Measurements from ENCODE around the gene ISL1. TPM values are rescaled to one million over a fixed set of nuclear protein-coding genes. Genes with fewer than 3 reads are reported as not detected.

Gene ISL1
- total and polyA plus RNA-seq, 2 of the 13 experiments (the other 11 are each of a cell fraction or from before 2014, with no cell fraction given), result not detected

DNA sequence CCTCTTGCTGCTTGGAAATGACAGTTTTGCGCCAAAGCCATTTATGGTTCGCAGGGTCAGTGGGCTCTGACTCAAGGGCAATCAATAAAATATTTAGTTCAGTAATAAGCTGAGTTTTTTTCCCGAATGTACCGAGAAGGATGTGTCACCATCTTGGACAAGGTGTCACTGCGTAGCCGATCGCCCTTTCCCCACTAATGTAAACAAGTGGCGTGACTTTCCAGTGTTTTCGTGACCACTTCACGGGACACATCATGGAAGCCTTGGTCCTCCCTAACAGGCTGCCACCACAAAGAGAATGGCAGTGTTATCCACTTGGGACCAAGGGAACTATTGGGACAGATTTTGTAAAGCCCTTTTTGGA is 16.4 kb downstream of the ISL1 start:
- 71% methylated on average over 4 of the region's 10 CpGs for WGBS (ENCODE audit: low lambda C conversion rate)
- in situ Hi-C loops (cut with HindIII; ENCODE audit: extremely low pct_ligation_motif_present, low pct_unique_long_range_greater_than_20kb) (loop anchor here (25.0 kb wide), 2 partner anchors 613 to 1263 kb away; no protein-coding TSS in a partner anchor), intact Hi-C loops (cut with micrococcal nuclease; ENCODE audit: unreplicated experiment) (no loop called here)
- POLR2A ChIA-PET, result no interaction called here
- H4K20me1 ChIP-seq (ENCODE audit: insufficient read depth, low read length), result no peaks in the 10 kb centered on the region
- CTCF ChIA-PET (ENCODE audit: low intra/inter-chr PET ratio, low total read pairs), result no interaction called here
- no TSS peak for BruUV-seq (replicated peaks)
- H3K4me1 ChIP-seq (ENCODE audit: insufficient read depth, low read length), result no peaks in the 10 kb centered on the region
- TF ChIP-seq NKX3-1 (CRISPR knock-in tag; IDR thresholded peaks at IDR 0.05), result no peak
- TF ChIP-seq FOXK1 (CRISPR knock-in tag; IDR thresholded peaks at IDR 0.05; ENCODE audit: borderline replicate concordance, low read depth), result no peak
- TF ChIP-seq THYN1 (CRISPR knock-in tag; IDR thresholded peaks at IDR 0.05; ENCODE audit: borderline replicate concordance, low read depth), result no peak
- TF ChIP-seq POGZ (CRISPR knock-in tag; IDR thresholded peaks at IDR 0.05), result no peak
- TF ChIP-seq ZNF263 (CRISPR knock-in tag; IDR thresholded peaks at IDR 0.05), result no peak
- no peak for TF ChIP-seq RARG (CRISPR knock-in tag; IDR thresholded peaks at IDR 0.05; ENCODE audit: low read depth)
- TF ChIP-seq RXRA (CRISPR knock-in tag; IDR thresholded peaks at IDR 0.05), result no peak
- no peak for TF ChIP-seq CREB1 (IDR thresholded peaks at IDR 0.05)
- TF ChIP-seq CREB1 (CRISPR knock-in tag; IDR thresholded peaks at IDR 0.05), result no peak
- TF ChIP-seq ZNF441 (CRISPR knock-in tag; IDR thresholded peaks at IDR 0.05; ENCODE audit: borderline replicate concordance), result no peak
- no peak for TF ChIP-seq RBFOX2 (IDR thresholded peaks at IDR 0.05; ENCODE audit: low read depth, low read length)
- TF ChIP-seq SIX1 (CRISPR knock-in tag; IDR thresholded peaks at IDR 0.05; ENCODE audit: borderline replicate concordance), result no peak
- no peak for TF ChIP-seq GATA4 (IDR thresholded peaks at IDR 0.05; ENCODE audit: borderline replicate concordance, low read depth)
- TF ChIP-seq PCBP1 (IDR thresholded peaks at IDR 0.05; ENCODE audit: borderline replicate concordance, low read depth, low read length), result no peak
- TF ChIP-seq, protein P1, sequence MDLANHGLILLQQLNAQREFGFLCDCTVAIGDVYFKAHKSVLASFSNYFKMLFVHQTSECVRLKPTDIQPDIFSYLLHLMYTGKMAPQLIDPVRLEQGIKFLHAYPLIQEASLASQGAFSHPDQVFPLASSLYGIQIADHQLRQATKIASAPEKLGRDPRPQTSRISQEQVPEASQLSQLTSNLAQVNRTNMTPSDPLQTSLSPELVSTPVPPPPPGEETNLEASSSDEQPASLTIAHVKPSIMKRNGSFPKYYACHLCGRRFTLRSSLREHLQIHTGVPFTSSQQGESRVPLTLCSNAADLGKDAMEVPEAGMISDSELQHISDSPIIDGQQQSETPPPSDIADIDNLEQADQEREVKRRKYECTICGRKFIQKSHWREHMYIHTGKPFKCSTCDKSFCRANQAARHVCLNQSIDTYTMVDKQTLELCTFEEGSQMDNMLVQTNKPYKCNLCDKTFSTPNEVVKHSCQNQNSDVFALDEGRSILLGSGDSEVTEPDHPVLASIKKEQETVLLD (CRISPR knock-in tag; IDR thresholded peaks at IDR 0.05; ENCODE audit: low read depth), result no peak
- no peak for TF ChIP-seq NFATC3 (CRISPR knock-in tag; IDR thresholded peaks at IDR 0.05)
- H3K4me3 ChIP-seq (replicated peaks in 1 of 3; ENCODE audit: insufficient read depth in 1 of 3, low read depth in 2 of 3, low read length in 3 of 3), result no peak overlapping the region
- no peak for ATAC-seq
- H3K79me2 ChIP-seq (ENCODE audit: insufficient read depth, low read length), result no peaks in the 10 kb centered on the region
- no peak overlapping the region for H3K9ac ChIP-seq (ENCODE audit: insufficient read depth, low read depth, low read length)
- H2AFZ ChIP-seq (ENCODE audit: low read length), result no peak overlapping the region
- no peak overlapping the region for H3K4me2 ChIP-seq (ENCODE audit: low read depth, low read length)
- no peak overlapping the region for H3K27ac ChIP-seq (ENCODE audit: extremely low read length, insufficient read depth, low read length)
- H3K36me3 ChIP-seq (replicated peaks in 1 of 2; ENCODE audit: control insufficient read depth in 1 of 2, insufficient read depth in 2 of 2, low read length in 2 of 2), result no peaks in the 10 kb centered on the region
- no peaks in the 10 kb centered on the region for H3K9me3 ChIP-seq (ENCODE audit: low read length)
- no peak for FAIRE-seq
- DNase-seq (ENCODE audit: low spot score), result no peak
- peaks cover 0 to 13% of the 10 kb centered on the region in 2 experiments; a peak in 3 of 5 replicates for H3K27me3 ChIP-seq (ENCODE audit: control insufficient read depth in 1 of 2, insufficient read depth in 2 of 2, low read length in 2 of 2)
